ENCODE measurements around the gene BORCS6.
"Not testable (repeated sequence)": the region's sequence is repeated elsewhere in the genome, so short reads cannot be mapped to it uniquely, and the experiment has no call there.

The BORCS6 gene

DNA sequence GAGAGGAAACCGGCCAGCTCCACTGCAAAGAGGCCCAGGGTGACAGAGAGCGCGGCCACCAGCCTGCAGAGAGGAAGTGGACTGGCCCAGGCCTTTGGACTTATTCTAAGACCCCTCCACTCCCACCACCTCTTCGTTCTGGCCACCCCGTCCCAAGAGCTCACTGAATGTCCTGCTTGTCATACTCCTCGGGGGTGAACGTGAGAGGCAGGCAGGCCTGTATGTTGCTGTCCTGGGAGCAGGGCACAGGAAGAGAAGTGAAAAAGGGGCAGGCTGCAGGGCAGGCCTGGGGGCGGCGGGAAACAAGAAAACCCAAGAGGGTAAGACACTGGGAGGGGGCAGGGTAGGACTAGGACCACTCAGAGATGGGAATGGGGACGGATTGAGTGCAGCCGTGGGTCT lies 14.2 kb downstream of the BORCS6 start:
- Histone ChIP-seq H3K79me2 (ENCODE audit: control insufficient read depth, low read length) (peaks cover 22% of the 10 kb centered on the region), H3K9me2 (replicated peaks; ENCODE audit: control insufficient read depth, low read length) (no peaks in the 10 kb centered on the region), H3K27me3 (ENCODE audit: control insufficient read depth, low read length) (no peaks in the 10 kb centered on the region), H3K9me3 (ENCODE audit: control insufficient read depth, insufficient read depth, low read length) (no peaks in the 10 kb centered on the region), H3F3A (ENCODE audit: control insufficient read depth, insufficient read depth) (peaks cover 14% of the 10 kb centered on the region), H3K4me3 (ENCODE audit: low read length) (peak overlapping the region; percentile 92), H3K4me1 (ENCODE audit: control insufficient read depth, low read length) (peaks cover 37% of the 10 kb centered on the region), H3K36me3 (ENCODE audit: control insufficient read depth, low read length) (peaks cover 6% of the 10 kb centered on the region; the same call in 1 of the 2 replicates), H3K27ac (ENCODE audit: low read depth, low read length) (peak overlapping the region; percentile 67), H4K20me1 (ENCODE audit: control insufficient read depth, insufficient read depth, low read depth, low read length) (0 out of 2 replicates have a peak, but pooled peaks cover 3% of the 10 kb centered on the region), H3K4me2 (ENCODE audit: low read length) (peak overlapping the region; percentile 87)
- TF ChIP-seq, protein P1, sequence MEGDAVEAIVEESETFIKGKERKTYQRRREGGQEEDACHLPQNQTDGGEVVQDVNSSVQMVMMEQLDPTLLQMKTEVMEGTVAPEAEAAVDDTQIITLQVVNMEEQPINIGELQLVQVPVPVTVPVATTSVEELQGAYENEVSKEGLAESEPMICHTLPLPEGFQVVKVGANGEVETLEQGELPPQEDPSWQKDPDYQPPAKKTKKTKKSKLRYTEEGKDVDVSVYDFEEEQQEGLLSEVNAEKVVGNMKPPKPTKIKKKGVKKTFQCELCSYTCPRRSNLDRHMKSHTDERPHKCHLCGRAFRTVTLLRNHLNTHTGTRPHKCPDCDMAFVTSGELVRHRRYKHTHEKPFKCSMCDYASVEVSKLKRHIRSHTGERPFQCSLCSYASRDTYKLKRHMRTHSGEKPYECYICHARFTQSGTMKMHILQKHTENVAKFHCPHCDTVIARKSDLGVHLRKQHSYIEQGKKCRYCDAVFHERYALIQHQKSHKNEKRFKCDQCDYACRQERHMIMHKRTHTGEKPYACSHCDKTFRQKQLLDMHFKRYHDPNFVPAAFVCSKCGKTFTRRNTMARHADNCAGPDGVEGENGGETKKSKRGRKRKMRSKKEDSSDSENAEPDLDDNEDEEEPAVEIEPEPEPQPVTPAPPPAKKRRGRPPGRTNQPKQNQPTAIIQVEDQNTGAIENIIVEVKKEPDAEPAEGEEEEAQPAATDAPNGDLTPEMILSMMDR (IDR thresholded peaks at IDR 0.05; ENCODE audit: low read depth, low read length, poor library complexity, severe bottlenecking): no peak
- TF ChIP-seq EZH2phosphoT487 (IDR thresholded peaks at IDR 0.05; ENCODE audit: borderline replicate concordance, low read length): no peak

DNA sequence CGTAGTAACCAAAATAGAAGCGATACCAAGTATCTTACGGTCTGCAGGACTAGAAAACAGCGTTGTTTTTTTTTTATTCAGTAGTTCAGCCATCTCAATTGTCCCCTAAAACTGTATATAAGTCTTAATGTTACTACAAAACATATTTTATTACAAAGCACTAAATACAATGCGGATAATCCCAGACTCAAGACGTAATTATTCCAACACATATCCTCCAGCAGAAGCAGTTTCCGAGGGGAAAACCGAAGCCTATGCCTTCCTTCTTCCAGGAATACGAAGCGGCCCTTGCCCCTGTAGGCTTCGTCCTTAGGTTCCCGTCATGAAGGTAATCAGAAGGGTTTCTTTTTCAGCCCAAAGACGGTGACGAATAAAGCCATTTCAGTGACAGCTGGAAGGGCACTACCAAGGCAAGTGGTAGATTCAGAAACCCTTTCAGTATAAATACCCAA lies 16.1 kb downstream of the BORCS6 start:
- 0 out of 2 replicates have a peak, but pooled peaks cover 3% of the 10 kb centered on the region for H4K20me1 ChIP-seq (ENCODE audit: control insufficient read depth, insufficient read depth, low read depth, low read length)
- H3K4me1 ChIP-seq (ENCODE audit: control insufficient read depth, low read length): peaks cover 37% of the 10 kb centered on the region
- H3K9me3 ChIP-seq (ENCODE audit: control insufficient read depth, insufficient read depth, low read length): no peaks in the 10 kb centered on the region
- peaks cover 6% of the 10 kb centered on the region; the same call in 1 of the 2 replicates for H3K36me3 ChIP-seq (ENCODE audit: control insufficient read depth, low read length)
- no peaks in the 10 kb centered on the region for H3K9me2 ChIP-seq (replicated peaks; ENCODE audit: control insufficient read depth, low read length)
- peak overlapping the region; percentile 92 for H3K4me3 ChIP-seq (ENCODE audit: low read length)
- H3K27me3 ChIP-seq (ENCODE audit: control insufficient read depth, low read length): no peaks in the 10 kb centered on the region
- peaks cover 11% of the 10 kb centered on the region for H3F3A ChIP-seq (ENCODE audit: control insufficient read depth, insufficient read depth)
- H3K27ac ChIP-seq (ENCODE audit: low read depth, low read length): peak overlapping the region; percentile 84
- no peak for TF ChIP-seq EZH2phosphoT487 (IDR thresholded peaks at IDR 0.05; ENCODE audit: borderline replicate concordance, low read length)
- TF ChIP-seq, protein P1 (IDR thresholded peaks at IDR 0.05; ENCODE audit: low read depth, low read length, poor library complexity, severe bottlenecking): no peak
- H3K79me2 ChIP-seq (ENCODE audit: control insufficient read depth, low read length): peaks cover 22% of the 10 kb centered on the region
- H3K4me2 ChIP-seq (ENCODE audit: low read length): peak overlapping the region; percentile 87

DNA sequence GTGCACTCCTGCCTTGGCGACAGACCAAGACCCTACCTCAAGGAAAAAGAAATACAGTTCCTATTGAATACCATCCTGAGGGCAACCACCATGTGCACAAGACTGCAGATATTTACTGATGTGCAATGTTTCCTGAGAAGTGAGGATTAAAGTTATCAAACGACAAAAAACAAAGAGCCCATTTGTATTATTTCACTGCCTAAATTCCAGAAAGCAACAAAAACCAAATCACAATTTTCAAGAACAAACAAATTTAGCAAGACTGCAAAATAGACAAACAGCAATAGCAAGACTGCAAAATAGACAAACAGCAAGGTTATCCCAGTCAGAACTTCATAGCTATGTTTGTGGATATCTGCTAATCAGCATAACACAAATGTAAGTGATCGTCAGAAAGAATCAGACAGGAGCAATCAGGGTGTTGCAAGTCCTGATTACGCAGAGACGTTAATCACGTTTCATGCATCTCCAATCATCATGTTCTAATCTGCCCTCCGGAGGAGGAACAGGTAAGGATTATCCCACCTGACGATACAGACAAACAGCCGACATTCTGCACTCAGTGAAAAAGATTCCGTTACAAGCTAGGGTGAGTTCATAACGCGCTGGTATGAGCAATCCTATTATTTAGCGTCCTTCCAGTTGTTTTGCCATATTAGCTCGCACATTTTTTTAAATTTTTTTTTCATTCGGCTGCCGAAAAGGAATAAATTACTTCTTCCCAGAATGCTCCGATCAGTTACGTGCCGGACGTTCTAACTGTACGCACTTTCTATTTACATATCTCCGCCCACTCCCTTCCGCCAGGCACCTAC lies 16.7 kb downstream of the BORCS6 start:
- Histone ChIP-seq H3K4me2 (ENCODE audit: low read length) (peak overlapping the region; percentile 87), H3K4me3 (ENCODE audit: low read length) (peak overlapping the region; percentile 92), H3K4me1 (ENCODE audit: control insufficient read depth, low read length) (peaks cover 37% of the 10 kb centered on the region), H3K9me3 (ENCODE audit: control insufficient read depth, insufficient read depth, low read length) (no peaks in the 10 kb centered on the region), H3K27ac (ENCODE audit: low read depth, low read length) (peak overlapping the region; percentile 84), H3K79me2 (ENCODE audit: control insufficient read depth, low read length) (peaks cover 22% of the 10 kb centered on the region), H3F3A (ENCODE audit: control insufficient read depth, insufficient read depth) (peaks cover 11% of the 10 kb centered on the region), H3K9me2 (replicated peaks; ENCODE audit: control insufficient read depth, low read length) (no peaks in the 10 kb centered on the region), H3K36me3 (ENCODE audit: control insufficient read depth, low read length) (peaks cover 6% of the 10 kb centered on the region; the same call in 1 of the 2 replicates), H4K20me1 (ENCODE audit: control insufficient read depth, insufficient read depth, low read depth, low read length) (0 out of 2 replicates have a peak, but pooled peaks cover 3% of the 10 kb centered on the region), H3K27me3 (ENCODE audit: control insufficient read depth, low read length) (no peaks in the 10 kb centered on the region)
- no peak for TF ChIP-seq EZH2phosphoT487 (IDR thresholded peaks at IDR 0.05; ENCODE audit: borderline replicate concordance, low read length)
- TF ChIP-seq, protein P1 (IDR thresholded peaks at IDR 0.05; ENCODE audit: low read depth, low read length, poor library complexity, severe bottlenecking): no peak

DNA sequence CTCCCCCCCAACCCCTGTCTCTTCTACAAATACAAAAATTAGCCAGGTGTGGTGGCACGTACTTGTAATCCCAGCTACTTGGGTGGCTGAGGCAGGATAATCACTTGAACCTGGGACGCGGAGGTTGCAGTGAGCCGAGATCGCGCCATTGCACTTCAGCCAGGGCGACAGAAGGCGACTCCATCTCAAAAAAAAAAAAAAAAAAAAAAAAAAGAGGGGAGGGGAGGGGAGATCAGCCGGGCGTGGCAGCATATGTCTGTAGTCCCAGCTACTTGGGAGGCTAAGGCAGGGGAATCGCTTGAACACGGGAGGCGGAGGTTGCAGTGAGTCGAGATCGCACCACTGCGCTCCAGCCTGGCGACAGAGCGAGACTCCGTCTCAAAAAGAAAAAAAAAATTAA lies 19.8 kb downstream of the BORCS6 start:
- H3K36me3 ChIP-seq (ENCODE audit: control insufficient read depth, low read length): not testable (repeated sequence)

More for the DNA sequence above, 19.8 kb downstream of the BORCS6 start:
- H3K4me2 ChIP-seq (ENCODE audit: low read length); H3K9me3 ChIP-seq (ENCODE audit: control insufficient read depth, insufficient read depth, low read length); H3K4me3 ChIP-seq (ENCODE audit: low read length); H3K27ac ChIP-seq (ENCODE audit: low read depth, low read length); H3K27me3 ChIP-seq (ENCODE audit: control insufficient read depth, low read length); H4K20me1 ChIP-seq (ENCODE audit: control insufficient read depth, insufficient read depth, low read depth, low read length); H3K9me2 ChIP-seq (replicated peaks; ENCODE audit: control insufficient read depth, low read length): not testable (repeated sequence)
- H3F3A ChIP-seq (ENCODE audit: control insufficient read depth, insufficient read depth): peaks cover 11% of the 10 kb centered on the region
- peaks cover 13% of the 10 kb centered on the region for H3K79me2 ChIP-seq (ENCODE audit: control insufficient read depth, low read length)
- H3K4me1 ChIP-seq (ENCODE audit: control insufficient read depth, low read length): peaks cover 25% of the 10 kb centered on the region
